K562 (cell line): Measurements from ENCODE around the gene CLEC2D. TPM values are rescaled to one million over a fixed set of nuclear protein-coding genes. Genes with fewer than 3 reads are reported as not detected.

Source experiments
- CBFA2T3 ChIP-seq: fragments of 450-650 bp; IDR thresholded peaks from 2 replicates; pipeline ENCODE4 v1.6.1; 2017
- CC2D1A ChIP-seq: fragments of 450-650 bp; IDR thresholded peaks from 2 replicates; pipeline ENCODE4 v1.6.1; 2017; ENCODE audit warnings: mild to moderate bottlenecking
- CHD2 ChIP-seq: IDR thresholded peaks from 2 replicates; pipeline ENCODE4 v1.6.1; 2011; ENCODE audit warnings: low read depth, low read length
- CREB1 ChIP-seq, 2 experiments: sonication (generic) in 1 of 2; formaldehyde crosslinking in 1 of 2; IDR thresholded peaks; 2 replicates each; pipeline versions ENCODE4 v1.6.1 to v1.8.0; 2012 to 2022; ENCODE audit warnings: inconsistent platforms in 1 of 2, mild to moderate bottlenecking in 1 of 2, missing genetic modification reagents in 1 of 2, moderate library complexity in 1 of 2
- E2F6 ChIP-seq, 2 experiments: IDR thresholded peaks; 2 replicates each; pipeline ENCODE4 v1.6.1; 2011; ENCODE audit warnings: borderline replicate concordance in 1 of 2, control low read depth in 1 of 2, low read depth in 1 of 2, low read length in 1 of 2, mild to moderate bottlenecking in 1 of 2, mixed read lengths in 1 of 2, moderate library complexity in 1 of 2; ENCODE audit not compliant: insufficient read depth in 1 of 2, insufficient read length in 1 of 2, poor library complexity in 1 of 2, severe bottlenecking in 1 of 2; ENCODE audit errors: extremely low read depth in 1 of 2
- ETV1 ChIP-seq: fragments of 450-650 bp; conservative IDR thresholded peaks from 2 replicates; pipeline ENCODE4 v1.6.1; 2016; ENCODE audit warnings: missing genetic modification characterization, control low read depth, low read depth, missing compliant biosample characterization
- EWSR1 ChIP-seq: fragments of 450-650 bp; IDR thresholded peaks from 2 replicates; pipeline ENCODE4 v1.6.1; 2018; ENCODE audit warnings: borderline replicate concordance, mild to moderate bottlenecking, low read depth, moderate library complexity; ENCODE audit not compliant: partially characterized antibody
- FOXM1 ChIP-seq, 2 experiments: fragments of 450-650 bp in 1 of 2; sonication (generic) in 1 of 2; formaldehyde crosslinking in 1 of 2; IDR thresholded peaks; 2 replicates each; pipeline versions ENCODE4 v1.6.1 to v1.9.0; 2017 to 2022; ENCODE audit warnings: low read depth in 2 of 2, mild to moderate bottlenecking in 2 of 2, missing genetic modification reagents in 1 of 2, moderate library complexity in 1 of 2
- GABPB1 ChIP-seq: sonication (generic); formaldehyde crosslinking; IDR thresholded peaks from 2 replicates; pipeline ENCODE4 v1.8.0; 2022; ENCODE audit warnings: mild to moderate bottlenecking, missing genetic modification reagents
- GATAD2B ChIP-seq: fragments of 450-650 bp; IDR thresholded peaks from 2 replicates; pipeline ENCODE4 v1.6.1; 2017; ENCODE audit warnings: mild to moderate bottlenecking, borderline replicate concordance
- GTF2E2 ChIP-seq: fragments of 200-800 bp; sonication (Bioruptor generic); IDR thresholded peaks from 2 replicates; pipeline ENCODE4 v1.6.1; 2016; ENCODE audit warnings: missing genetic modification characterization, missing compliant biosample characterization
- ID3 ChIP-seq, 2 experiments: fragments of 250-450 bp in 1 of 2; fragments of 450-650 bp in 1 of 2; sonication (Bioruptor Pico) in 1 of 2; IDR thresholded peaks; 2 replicates each; pipeline versions ENCODE4 v1.6.1 to v1.8.0; 2016 to 2021; ENCODE audit warnings: mild to moderate bottlenecking in 2 of 2, moderate library complexity in 2 of 2, missing compliant biosample characterization in 1 of 2, missing genetic modification characterization in 1 of 2
- NR2C2 ChIP-seq, 2 experiments: fragments of 200-800 bp in 1 of 2; sonication (Bioruptor generic) in 1 of 2; sonication (generic) in 1 of 2; formaldehyde crosslinking in 1 of 2; IDR thresholded peaks; 2 replicates each; pipeline versions ENCODE4 v1.6.1 to v1.8.0; 2016 to 2022; ENCODE audit warnings: mild to moderate bottlenecking in 1 of 2, missing compliant biosample characterization in 1 of 2, missing genetic modification characterization in 1 of 2, missing genetic modification reagents in 1 of 2
- SP1 ChIP-seq: sonication (generic); formaldehyde crosslinking; IDR thresholded peaks from 2 replicates; pipeline ENCODE4 v1.8.1; 2022; ENCODE audit warnings: mild to moderate bottlenecking, missing genetic modification reagents
- SPI1 ChIP-seq: IDR thresholded peaks from 2 replicates; pipeline ENCODE4 v1.6.1; 2011; ENCODE audit warnings: low read depth, low read length, control low read depth, borderline replicate concordance
- TARDBP ChIP-seq: fragments of 450-650 bp; IDR thresholded peaks from 2 replicates; pipeline ENCODE4 v1.6.1; 2016
- TRIM24 ChIP-seq, 2 experiments: fragments of 450-650 bp; IDR thresholded peaks; 2 replicates each; pipeline ENCODE4 v1.6.1; 2016
- ZBTB17 ChIP-seq: fragments of 450-650 bp; formaldehyde crosslinking; IDR thresholded peaks from 2 replicates; pipeline ENCODE4 v1.4.0; 2020; ENCODE audit warnings: mild to moderate bottlenecking
- ZFPM2 ChIP-seq: fragments of 250-450 bp; sonication (Bioruptor Pico); IDR thresholded peaks from 2 replicates; pipeline ENCODE4 v1.5.1; 2022; ENCODE audit warnings: mild to moderate bottlenecking
- ZNF41 ChIP-seq: fragments of 250-450 bp; sonication (Bioruptor Pico); conservative IDR thresholded peaks from 2 replicates; pipeline ENCODE4 v1.4.0; 2020; ENCODE audit warnings: mild to moderate bottlenecking
- ZNF518B ChIP-seq: fragments of 250-450 bp; sonication (Bioruptor Pico); IDR thresholded peaks from 2 replicates; pipeline ENCODE4 v1.5.0; 2021; ENCODE audit warnings: mild to moderate bottlenecking, moderate library complexity
- polyA plus RNA-seq, 8 experiments: library from polyadenylated mRNA; depleted of rRNA in 4 of 8; stranded (reverse) in 5 of 8; unstranded in 3 of 8; fragments of >200 nt; fragmentation: Nextera tagmentation in 2 of 8; fragmentation: Illumina TruSeq in 1 of 8; extraction: Ambion mirVana in 2 of 8; extraction: Trizol in 1 of 8; gene quantifications; 2 replicates each; pipeline versions ENCODE4 v1.2.1 to v1.2.3, GENCODE V29; 2011 to 2014; ENCODE audit warnings: inconsistent platforms in 1 of 8, missing spikeins in 1 of 8
- total RNA-seq, 7 experiments: library from RNA; depleted of rRNA in 6 of 7; stranded (reverse); fragments of >200 nt in 6 of 7; fragmentation: Illumina TruSeq in 2 of 7; extraction: Trizol in 2 of 7; gene quantifications; 2 replicates each; pipeline versions ENCODE4 v1.2.1 to v1.2.3, GENCODE V29; 2011 to 2021; ENCODE audit warnings: low replicate concordance in 1 of 7
- TF ChIP-seq, protein P1 (sequence below): fragments of 200-800 bp; sonication (Bioruptor generic); IDR thresholded peaks from 2 replicates; pipeline ENCODE4 v1.6.1; 2017; ENCODE audit warnings: missing genetic modification characterization, missing compliant biosample characterization

The CLEC2D gene
- total and polyA plus RNA-seq, 9 of the 15 experiments (the other 6 are each of a cell fraction or from before 2014, with no cell fraction given) = 1.4 to 5.0 (median 2.2) TPM

DNA sequence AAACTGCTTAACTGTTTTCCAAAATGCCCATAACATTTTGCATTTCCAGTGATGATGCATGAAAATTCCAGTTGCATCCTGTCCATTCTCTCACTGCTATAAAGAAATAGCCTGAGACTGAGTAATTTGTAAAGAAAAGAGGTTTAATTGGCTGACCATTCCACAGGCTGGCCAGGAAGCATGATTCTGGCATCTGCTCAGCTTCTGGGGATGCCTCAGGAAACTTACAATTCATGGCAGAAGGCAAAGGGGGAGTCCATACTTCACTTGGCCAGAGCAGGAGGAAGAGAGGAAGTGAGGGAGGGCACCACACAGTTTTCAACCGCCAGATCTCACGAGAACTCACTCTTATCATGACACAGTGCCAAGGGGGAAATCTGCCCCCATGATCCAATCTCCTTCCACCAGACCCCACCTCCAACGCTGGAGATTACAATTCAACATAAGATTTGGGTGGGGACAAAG is 18.2 kb upstream of the CLEC2D start (continued):
- TF ChIP-seq E2F6 (IDR thresholded peaks at IDR 0.05; ENCODE audit: borderline replicate concordance in 1 of 2, extremely low read depth in 1 of 2, insufficient read depth in 1 of 2, insufficient read length in 1 of 2, low read depth in 1 of 2, low read length in 1 of 2, poor library complexity in 1 of 2, severe bottlenecking in 1 of 2) = no peak
- no peak for TF ChIP-seq ZBTB17
- no peak for TF ChIP-seq CREB1 (IDR thresholded peaks at IDR 0.05)
- no peak for TF ChIP-seq CREB1 (CRISPR knock-in tag; IDR thresholded peaks at IDR 0.05)
- TF ChIP-seq TRIM24 (IDR thresholded peaks at IDR 0.05) = peak in 1 of 2 experiments; percentile 41; a peak in 2 of 4 replicates
- no peak for TF ChIP-seq ZNF518B (CRISPR knock-in tag)
- TF ChIP-seq ETV1 (tag) = peak; percentile 46
- TF ChIP-seq ID3 (CRISPR knock-in tag; IDR thresholded peaks at IDR 0.05) = no peak
- 0 out of 2 replicates have a peak, but pooled peaks have one; percentile 7 for TF ChIP-seq ID3 (tag; IDR thresholded peaks at IDR 0.05)
- TF ChIP-seq, protein P1, sequence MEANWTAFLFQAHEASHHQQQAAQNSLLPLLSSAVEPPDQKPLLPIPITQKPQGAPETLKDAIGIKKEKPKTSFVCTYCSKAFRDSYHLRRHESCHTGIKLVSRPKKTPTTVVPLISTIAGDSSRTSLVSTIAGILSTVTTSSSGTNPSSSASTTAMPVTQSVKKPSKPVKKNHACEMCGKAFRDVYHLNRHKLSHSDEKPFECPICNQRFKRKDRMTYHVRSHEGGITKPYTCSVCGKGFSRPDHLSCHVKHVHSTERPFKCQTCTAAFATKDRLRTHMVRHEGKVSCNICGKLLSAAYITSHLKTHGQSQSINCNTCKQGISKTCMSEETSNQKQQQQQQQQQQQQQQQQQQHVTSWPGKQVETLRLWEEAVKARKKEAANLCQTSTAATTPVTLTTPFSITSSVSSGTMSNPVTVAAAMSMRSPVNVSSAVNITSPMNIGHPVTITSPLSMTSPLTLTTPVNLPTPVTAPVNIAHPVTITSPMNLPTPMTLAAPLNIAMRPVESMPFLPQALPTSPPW (CRISPR knock-in tag) = peak; percentile 8; the same call in 1 of the 2 replicates
- no peak for TF ChIP-seq NR2C2 (CRISPR knock-in tag; IDR thresholded peaks at IDR 0.05)
- TF ChIP-seq NR2C2 (tag; IDR thresholded peaks at IDR 0.05) = 0 out of 2 replicates have a peak, but pooled peaks have one; percentile 1
- TF ChIP-seq TARDBP = no peak
- TF ChIP-seq GABPB1 (CRISPR knock-in tag) = no peak
- TF ChIP-seq SP1 (CRISPR knock-in tag) = 0 out of 2 replicates have a peak, but pooled peaks have one; percentile 28
- peak; percentile 78 for TF ChIP-seq SPI1
- peak; percentile 37; the same call in 1 of the 2 replicates for TF ChIP-seq FOXM1 (IDR thresholded peaks at IDR 0.05; ENCODE audit: low read depth)
- TF ChIP-seq FOXM1 (CRISPR knock-in tag; IDR thresholded peaks at IDR 0.05; ENCODE audit: low read depth) = no peak
- no peak for TF ChIP-seq GTF2E2 (tag)
- no peak for TF ChIP-seq ZNF41 (CRISPR knock-in tag)
- no peak for TF ChIP-seq EWSR1
- peak; percentile 91 for TF ChIP-seq CC2D1A
- TF ChIP-seq GATAD2B = no peak
- TF ChIP-seq ZFPM2 (CRISPR knock-in tag) = no peak
- peak; percentile 55 for TF ChIP-seq CBFA2T3
- peak; percentile 84 for TF ChIP-seq CHD2
